ENCODE measurements around the gene TFEC.

- TF ChIP-seq CTCF (IDR thresholded peaks at IDR 0.05) (no peak), POLR2A (IDR thresholded peaks at IDR 0.05; ENCODE audit: low read length) (no peak), KDM1A (IDR thresholded peaks at IDR 0.05; ENCODE audit: low read depth) (no peak), PHF8 (IDR thresholded peaks at IDR 0.05; ENCODE audit: borderline replicate concordance, low read depth) (no peak), CHD2 (IDR thresholded peaks at IDR 0.05; ENCODE audit: low read length, partially characterized antibody) (no peak), EP300 (IDR thresholded peaks at IDR 0.05) (no peak)
Measured at GRCh38 chr7:115976651-115977050, 53.9 kb downstream of the TFEC start.

All from A549 (cell line).